NK-92 (cell line): Measurements from ENCODE around the gene SYT13.

Experiments
- DNase-seq: peaks from one replicate; lab custom pipeline; 2025; ENCODE audit not compliant: unreplicated experiment; lab: John Stamatoyannopoulos, UW

The SYT13 gene

GRCh38 chr11:45285930-45286632 is at the start of gene SYT13:
TSS of gene SYT13 (minus strand) at chr11:45286341. CDS start at chr11:45286207, 134 bp downstream.
- no peak for DNase-seq

- no peak for DNase-seq
Observed at GRCh38 chr11:45335434-45335833, 49.3 kb upstream of the SYT13 start.

DNA sequence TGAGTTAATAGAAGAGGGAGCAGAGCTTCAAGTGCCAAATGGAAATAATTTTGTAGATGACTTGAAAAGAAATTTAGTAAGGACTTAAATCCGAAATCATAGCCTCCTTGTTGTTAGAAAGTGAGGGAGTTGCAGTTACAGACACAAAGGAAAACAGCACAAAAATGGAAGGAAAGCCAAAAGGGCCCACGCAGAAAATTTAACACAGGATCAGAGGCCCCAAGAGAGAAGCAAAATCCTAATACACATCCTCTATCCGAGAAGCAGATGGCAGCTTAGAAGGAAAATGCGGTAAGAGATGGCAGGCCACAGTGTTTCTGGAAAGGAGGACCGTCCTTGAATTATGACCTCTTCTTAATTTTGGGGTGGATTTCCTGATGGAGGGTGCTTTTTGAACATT is 48.7 kb upstream of the SYT13 start:
- DNase-seq = no peak

DNA sequence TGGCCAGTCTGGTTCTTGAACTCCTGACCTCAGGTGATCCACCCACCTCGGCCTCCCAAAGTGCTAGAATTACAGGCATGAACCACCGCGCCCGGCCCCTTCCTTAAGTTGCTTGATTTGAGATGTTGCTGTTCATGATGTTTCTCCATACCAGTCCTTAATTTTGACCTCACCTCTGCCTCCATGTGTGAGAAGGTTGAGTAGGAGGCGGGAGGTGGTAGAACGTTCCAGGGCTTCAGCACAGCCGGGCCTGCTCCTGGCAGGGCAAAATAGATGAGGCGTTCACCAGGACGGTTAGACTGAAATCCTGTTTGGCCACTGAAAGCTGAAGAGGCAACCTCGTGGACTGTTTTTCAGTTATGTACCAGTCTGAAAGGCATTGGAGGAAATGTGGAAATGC is 48.3 kb upstream of the SYT13 start:
- DNase-seq = no peak

- no peak for DNase-seq
Observed at GRCh38 chr11:45333001-45333971, 47.1 kb upstream of the SYT13 start.

- DNase-seq = no peak
Observed at GRCh38 chr11:45332276-45332934, 46.3 kb upstream of the SYT13 start.

DNA sequence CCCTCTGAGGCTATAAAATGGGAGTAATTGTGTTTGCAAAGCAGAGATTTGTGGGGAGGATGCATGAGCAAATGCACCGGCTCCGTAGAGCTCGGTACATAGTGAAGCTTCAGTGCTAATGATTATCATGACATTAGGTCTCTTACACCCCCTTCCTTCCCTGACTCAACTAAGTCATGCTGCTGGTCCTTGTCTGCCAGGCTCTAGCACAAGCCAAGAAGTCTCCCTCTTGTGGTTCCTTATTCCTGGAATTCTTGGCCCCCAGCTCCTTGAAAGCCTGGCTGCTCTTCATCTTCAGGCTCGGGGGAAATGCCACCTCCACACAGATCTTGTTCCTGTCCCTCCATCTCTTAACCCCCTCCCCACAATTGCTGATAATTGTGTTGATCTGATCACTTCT is 45.7 kb upstream of the SYT13 start:
- no peak for DNase-seq

DNA sequence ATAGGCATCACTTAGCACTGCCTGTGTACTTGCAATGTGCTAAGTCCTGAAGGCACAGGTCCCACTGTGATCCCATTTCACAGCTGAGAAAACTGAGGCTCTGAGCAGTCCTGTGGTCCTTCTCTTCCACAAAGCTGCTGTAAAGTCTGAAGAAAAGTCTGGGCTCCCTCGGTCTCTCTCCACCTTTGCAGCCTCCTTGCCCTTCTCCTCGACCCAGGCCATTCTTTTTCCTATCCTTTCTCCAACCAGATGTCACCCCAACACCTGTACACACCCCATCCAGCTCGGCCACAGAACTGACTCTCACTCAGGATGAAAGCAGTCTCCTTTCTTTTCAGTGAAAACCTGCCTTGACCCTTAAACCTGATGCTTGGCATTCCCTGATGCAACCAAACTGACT is 42.6 kb upstream of the SYT13 start:
- DNase-seq = no peak

- DNase-seq = no peak
Observed at GRCh38 chr11:45324459-45324858, 38.3 kb upstream of the SYT13 start.

DNA sequence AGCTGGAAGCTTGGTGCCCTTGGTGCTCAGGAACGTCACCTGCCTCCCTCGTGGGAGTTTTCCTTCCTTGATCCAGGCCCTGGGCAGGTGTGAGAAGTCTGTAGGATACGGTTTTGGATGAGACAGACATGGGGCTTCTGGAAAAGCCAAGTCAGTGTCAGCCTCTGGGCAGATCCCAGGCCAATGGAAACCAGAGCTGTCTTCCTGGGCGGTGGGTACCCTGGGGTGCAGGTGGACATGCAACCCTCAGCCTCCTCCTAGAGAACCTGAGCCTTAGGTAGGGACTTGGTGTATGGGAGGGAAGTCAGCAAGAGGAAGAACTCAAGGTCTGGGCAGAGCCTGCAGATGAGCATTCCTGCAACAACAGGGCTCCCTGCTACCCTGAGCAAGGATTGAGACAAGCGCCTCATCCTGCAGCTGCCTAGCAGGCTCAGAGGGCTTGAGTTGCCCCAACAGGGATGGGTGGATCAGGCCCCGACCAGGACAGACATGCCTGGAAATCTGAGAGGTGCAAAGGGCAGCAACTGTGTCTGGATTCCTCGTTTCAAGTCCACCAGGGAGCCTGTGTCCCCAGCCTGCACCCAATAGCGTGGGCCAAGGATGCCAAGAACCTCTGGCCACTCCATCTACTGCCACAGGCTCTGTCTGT is 37.6 kb upstream of the SYT13 start:
- no peak for DNase-seq

- DNase-seq = no peak
Observed at GRCh38 chr11:45322891-45323600, 36.9 kb upstream of the SYT13 start.

GRCh38 chr11:45322111-45322705 is 36.1 kb upstream of the SYT13 start:
- DNase-seq = no peak

DNA sequence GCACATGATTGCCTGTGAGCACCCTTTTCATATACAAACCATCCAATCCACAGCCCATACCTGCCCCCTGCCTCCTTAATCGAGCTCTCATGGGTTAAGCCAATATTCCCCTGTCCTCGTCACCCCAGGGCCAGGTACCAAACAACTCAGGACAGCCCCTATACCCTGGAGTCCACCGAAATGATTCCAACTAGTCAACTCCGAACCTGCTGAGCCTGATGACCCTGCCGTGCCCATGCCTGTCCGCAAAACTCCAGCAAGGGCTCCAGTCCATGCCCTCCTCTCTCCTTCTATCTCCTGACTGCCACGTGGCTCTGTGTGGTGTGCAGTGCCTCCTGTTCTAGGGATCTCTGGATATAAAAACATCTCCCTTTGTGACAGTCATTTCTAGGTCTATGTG is 35.5 kb upstream of the SYT13 start:
- no peak for DNase-seq

GRCh38 chr11:45321031-45321595 is 35.0 kb upstream of the SYT13 start:
- no peak for DNase-seq

- no peak for DNase-seq
Observed at GRCh38 chr11:45320371-45320770, 34.2 kb upstream of the SYT13 start.

DNA sequence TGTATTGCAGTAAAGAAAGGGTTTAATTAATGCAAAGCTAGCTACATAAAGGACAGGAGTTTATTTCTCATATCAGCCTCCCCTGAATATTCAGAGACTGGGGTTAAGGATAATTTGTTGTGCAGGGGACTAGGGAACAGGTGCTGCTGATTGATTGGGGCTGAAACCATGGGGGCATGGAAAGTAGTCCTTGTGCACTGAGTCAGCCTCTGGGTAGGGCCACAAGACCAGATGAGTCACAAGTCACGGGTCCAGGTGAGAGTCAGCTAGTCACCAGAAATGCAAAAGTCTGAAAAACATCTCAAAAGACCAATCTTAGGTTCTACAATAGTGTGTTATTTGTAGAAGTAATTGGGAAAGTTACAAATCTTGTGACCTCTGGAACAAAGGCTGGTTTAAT is 32.9 kb upstream of the SYT13 start:
- DNase-seq = no peak

- DNase-seq = no peak
Observed at GRCh38 chr11:45318516-45318915, 32.4 kb upstream of the SYT13 start.

- no peak for DNase-seq
Observed at GRCh38 chr11:45316258-45316657, 30.1 kb upstream of the SYT13 start.

GRCh38 chr11:45314900-45315299 is 28.8 kb upstream of the SYT13 start:
- DNase-seq = no peak
